AG09309 (cell line): Measurements from ENCODE around the gene CCIN.
A peak's percentile ranks its signal among the peaks of the same experiment; 100 is the strongest.

ENCODE experiments used
- DNase-seq: peaks from one replicate; pipeline ENCODE4 v3.0.0-alpha.2; 2010; ENCODE audit warnings: low read depth
- H3K4me3 ChIP-seq: 2 replicates; pipeline ENCODE4 v1.5.1; 2011; ENCODE audit warnings: mild to moderate bottlenecking, low read depth, low read length, moderate library complexity; ENCODE audit not compliant: control insufficient read depth
- CTCF ChIP-seq: IDR thresholded peaks from 2 replicates; pipeline ENCODE4 v1.5.1; 2011; ENCODE audit warnings: mild to moderate bottlenecking, low read depth, low read length, inconsistent platforms; ENCODE audit not compliant: insufficient read depth, control insufficient read depth; ENCODE audit errors: missing control alignments

Gene CCIN

GRCh38 chr9:36145970-36146369 is 23.2 kb upstream of the CCIN start:
- H3K4me3 ChIP-seq: no peak overlapping the region
- TF ChIP-seq CTCF: no peak
- DNase-seq: no peak

GRCh38 chr9:36146651-36147050 is 22.5 kb upstream of the CCIN start:
- TF ChIP-seq CTCF: no peak
- no peak overlapping the region for H3K4me3 ChIP-seq
- DNase-seq: no peak

GRCh38 chr9:36147441-36148175 is 21.6 kb upstream of the CCIN start:
- H3K4me3 ChIP-seq: no peak overlapping the region
- no peak for DNase-seq
- no peak for TF ChIP-seq CTCF

GRCh38 chr9:36148311-36149051 is 20.7 kb upstream of the CCIN start:
- no peak overlapping the region for H3K4me3 ChIP-seq
- DNase-seq: peak; percentile 88
- TF ChIP-seq CTCF: no peak

GRCh38 chr9:36149197-36149596 is 20.0 kb upstream of the CCIN start:
- no peak overlapping the region for H3K4me3 ChIP-seq
- TF ChIP-seq CTCF: no peak
- no peak for DNase-seq

GRCh38 chr9:36150574-36151315 is 18.4 kb upstream of the CCIN start:
- TF ChIP-seq CTCF: no peak
- no peak for DNase-seq
- no peak overlapping the region for H3K4me3 ChIP-seq
